ENCODE results near the gene HPCAL1. TPM values are rescaled to one million over a fixed set of nuclear protein-coding genes. Genes with fewer than 3 reads are reported as not detected.
A peak's percentile ranks its signal among the peaks of the same experiment; 100 is the strongest.

HPCAL1 gene
- total and polyA plus RNA-seq, 10 of the 15 experiments (the other 5 are each of a cell fraction or from before 2014, with no cell fraction given) = 0.40 to 12.8 (median 7.9) TPM

- Histone ChIP-seq H3K4me1 (ENCODE audit: control insufficient read depth, insufficient read depth, low read length) (no peaks in the 10 kb centered on the region), H3K4me3 (no peak overlapping the region), H4K20me1 (ENCODE audit: control insufficient read depth, insufficient read depth) (no peaks in the 10 kb centered on the region), H3K4me2 (ENCODE audit: control insufficient read depth, insufficient read depth) (no peak overlapping the region), H3K27me3 (replicated peaks in 1 of 2; ENCODE audit: control insufficient read depth in 2 of 2, insufficient read depth in 2 of 2, low read length in 1 of 2) (no peaks in the 10 kb centered on the region), H3K9me3 (replicated peaks; ENCODE audit: control insufficient read depth, insufficient read depth, low read length) (no peaks in the 10 kb centered on the region; the same call in 2 of the 3 replicates), H3K9ac (ENCODE audit: control insufficient read depth, insufficient read depth, low read length) (no peak overlapping the region), H2AFZ (ENCODE audit: control insufficient read depth, low read depth, low read length) (no peak overlapping the region), H3K36me3 (ENCODE audit: control insufficient read depth in 2 of 2, insufficient read depth in 2 of 2, low read length in 1 of 2) (no peaks in the 10 kb centered on the region), H3K27ac (ENCODE audit: control insufficient read depth, insufficient read depth) (no peak overlapping the region), H3K79me2 (ENCODE audit: control insufficient read depth, insufficient read depth, low read length) (no peaks in the 10 kb centered on the region)
- in situ Hi-C loops (cut with MboI) = no loop called here
- intact Hi-C loops (cut with micrococcal nuclease; ENCODE audit: unreplicated experiment) = no loop called here
- no TSS peak for BruUV-seq (replicated peaks)
- TF ChIP-seq IRF5 (IDR thresholded peaks at IDR 0.05; ENCODE audit: borderline replicate concordance) (peak; percentile 33; the same call in 1 of the 2 replicates), HDGF (IDR thresholded peaks at IDR 0.05) (peak; percentile 89), FOXK2 (IDR thresholded peaks at IDR 0.05) (peak; percentile 20; the same call in 1 of the 2 replicates), NFYB (IDR thresholded peaks at IDR 0.05; ENCODE audit: insufficient read depth, low read depth, low read length) (no peak)
- ChIA-PET POLR2A (no interaction called here), RAD21 (ENCODE audit: unreplicated experiment) (no interaction called here), SMC1A (ENCODE audit: uncharacterized antibody, unreplicated experiment) (no interaction called here), CTCF (no interaction called here)
- FAIRE-seq (peak; percentile 47), DNase-seq (ENCODE audit: low read depth, low spot score) (no peak), ATAC-seq (no peak)
- WGBS (ENCODE audit: insufficient coverage, insufficient replicate concordance, low lambda C conversion rate, missing lambda C conversion rate) = 88% methylated on average over 5 of the region's 5 CpGs
These were observed 9.8 kb downstream of the HPCAL1 start for GRCh38 chr2:10312437-10312957.

DNA sequence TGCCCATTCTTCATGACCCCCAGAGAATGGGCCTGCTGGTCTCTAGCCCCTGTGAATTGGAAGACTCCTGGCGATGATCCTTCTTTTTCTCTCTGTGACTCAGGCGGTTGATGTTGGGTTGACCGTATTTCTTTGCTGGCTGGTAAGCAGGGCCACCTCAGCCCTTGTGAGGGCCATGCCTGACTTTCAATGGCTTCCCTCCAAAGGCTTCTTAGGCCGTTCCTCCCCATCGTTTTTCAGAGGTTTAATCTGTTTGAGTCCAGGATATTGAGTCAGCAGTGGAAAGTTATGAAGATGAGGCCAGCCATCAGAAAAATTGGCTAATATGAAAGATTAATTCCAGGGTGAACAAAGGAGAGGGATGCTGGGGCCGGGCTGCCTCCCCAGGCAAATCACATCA is 13.6 kb downstream of the HPCAL1 start:
- intact Hi-C loops (cut with micrococcal nuclease; ENCODE audit: unreplicated experiment) = no loop called here
- in situ Hi-C loops (cut with MboI) = no loop called here
- H3K36me3 ChIP-seq (ENCODE audit: control insufficient read depth in 2 of 2, insufficient read depth in 2 of 2, low read length in 1 of 2) = no peaks in the 10 kb centered on the region
- no peak overlapping the region for H3K9ac ChIP-seq (ENCODE audit: control insufficient read depth, insufficient read depth, low read length)
- POLR2A ChIA-PET = no interaction called here
- H2AFZ ChIP-seq (ENCODE audit: control insufficient read depth, low read depth, low read length) = no peak overlapping the region
- DNase-seq (ENCODE audit: low read depth, low spot score) = no peak
- H3K27ac ChIP-seq (ENCODE audit: control insufficient read depth, insufficient read depth) = no peak overlapping the region
- RAD21 ChIA-PET (ENCODE audit: unreplicated experiment) = no interaction called here
- no TSS peak for BruUV-seq (replicated peaks)
- ATAC-seq = no peak
- FAIRE-seq = no peak
- H3K27me3 ChIP-seq (replicated peaks in 1 of 2; ENCODE audit: control insufficient read depth in 2 of 2, insufficient read depth in 2 of 2, low read length in 1 of 2) = no peaks in the 10 kb centered on the region
- no peaks in the 10 kb centered on the region for H3K79me2 ChIP-seq (ENCODE audit: control insufficient read depth, insufficient read depth, low read length)
- SMC1A ChIA-PET (ENCODE audit: uncharacterized antibody, unreplicated experiment) = no interaction called here
- no peak for TF ChIP-seq MXI1 (IDR thresholded peaks at IDR 0.05; ENCODE audit: low read depth, low read length)
- TF ChIP-seq YBX1 (IDR thresholded peaks at IDR 0.05) = no peak
- TF ChIP-seq SPI1 (IDR thresholded peaks at IDR 0.05; ENCODE audit: borderline replicate concordance, insufficient read depth, low read depth, low read length) = no peak
- no peak for TF ChIP-seq POLR2A (IDR thresholded peaks at IDR 0.05; ENCODE audit: low read depth, low read length)
- no peak for TF ChIP-seq NFXL1 (IDR thresholded peaks at IDR 0.05; ENCODE audit: borderline replicate concordance)
- no peak for TF ChIP-seq MTA2 (IDR thresholded peaks at IDR 0.05; ENCODE audit: low read depth)
- TF ChIP-seq, protein P1, sequence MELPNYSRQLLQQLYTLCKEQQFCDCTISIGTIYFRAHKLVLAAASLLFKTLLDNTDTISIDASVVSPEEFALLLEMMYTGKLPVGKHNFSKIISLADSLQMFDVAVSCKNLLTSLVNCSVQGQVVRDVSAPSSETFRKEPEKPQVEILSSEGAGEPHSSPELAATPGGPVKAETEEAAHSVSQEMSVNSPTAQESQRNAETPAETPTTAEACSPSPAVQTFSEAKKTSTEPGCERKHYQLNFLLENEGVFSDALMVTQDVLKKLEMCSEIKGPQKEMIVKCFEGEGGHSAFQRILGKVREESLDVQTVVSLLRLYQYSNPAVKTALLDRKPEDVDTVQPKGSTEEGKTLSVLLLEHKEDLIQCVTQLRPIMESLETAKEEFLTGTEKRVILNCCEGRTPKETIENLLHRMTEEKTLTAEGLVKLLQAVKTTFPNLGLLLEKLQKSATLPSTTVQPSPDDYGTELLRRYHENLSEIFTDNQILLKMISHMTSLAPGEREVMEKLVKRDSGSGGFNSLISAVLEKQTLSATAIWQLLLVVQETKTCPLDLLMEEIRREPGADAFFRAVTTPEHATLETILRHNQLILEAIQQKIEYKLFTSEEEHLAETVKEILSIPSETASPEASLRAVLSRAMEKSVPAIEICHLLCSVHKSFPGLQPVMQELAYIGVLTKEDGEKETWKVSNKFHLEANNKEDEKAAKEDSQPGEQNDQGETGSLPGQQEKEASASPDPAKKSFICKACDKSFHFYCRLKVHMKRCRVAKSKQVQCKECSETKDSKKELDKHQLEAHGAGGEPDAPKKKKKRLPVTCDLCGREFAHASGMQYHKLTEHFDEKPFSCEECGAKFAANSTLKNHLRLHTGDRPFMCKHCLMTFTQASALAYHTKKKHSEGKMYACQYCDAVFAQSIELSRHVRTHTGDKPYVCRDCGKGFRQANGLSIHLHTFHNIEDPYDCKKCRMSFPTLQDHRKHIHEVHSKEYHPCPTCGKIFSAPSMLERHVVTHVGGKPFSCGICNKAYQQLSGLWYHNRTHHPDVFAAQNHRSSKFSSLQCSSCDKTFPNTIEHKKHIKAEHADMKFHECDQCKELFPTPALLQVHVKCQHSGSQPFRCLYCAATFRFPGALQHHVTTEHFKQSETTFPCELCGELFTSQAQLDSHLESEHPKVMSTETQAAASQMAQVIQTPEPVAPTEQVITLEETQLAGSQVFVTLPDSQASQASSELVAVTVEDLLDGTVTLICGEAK (IDR thresholded peaks at IDR 0.05; ENCODE audit: borderline replicate concordance) = no peak
- TF ChIP-seq SUZ12 (IDR thresholded peaks at IDR 0.05; ENCODE audit: unreplicated experiment) = no peak
- CTCF ChIA-PET = no interaction called here
- no peaks in the 10 kb centered on the region; the same call in 2 of the 3 replicates for H3K9me3 ChIP-seq (replicated peaks; ENCODE audit: control insufficient read depth, insufficient read depth, low read length)
- H3K4me2 ChIP-seq (ENCODE audit: control insufficient read depth, insufficient read depth) = no peak overlapping the region
- no peaks in the 10 kb centered on the region for H4K20me1 ChIP-seq (ENCODE audit: control insufficient read depth, insufficient read depth)
- 46% methylated on average over 6 of the region's 6 CpGs for WGBS (ENCODE audit: insufficient coverage, insufficient replicate concordance, low lambda C conversion rate, missing lambda C conversion rate)
- no peaks in the 10 kb centered on the region for H3K4me1 ChIP-seq (ENCODE audit: control insufficient read depth, insufficient read depth, low read length)
- H3K4me3 ChIP-seq = no peak overlapping the region
